ENCODE measurements around the gene DAB1.

The DAB1 gene

GRCh38 chr1:57026624-57027354 is 397.1 kb downstream of the DAB1 start:
- DNase-seq (ENCODE audit: extremely low read depth, low read depth), result no peak
- no peak for TF ChIP-seq CTCF (IDR thresholded peaks at IDR 0.05; ENCODE audit: low read depth, low read length, missing control alignments)
- no peak overlapping the region for H3K4me3 ChIP-seq (replicated peaks; ENCODE audit: low read depth, low read length)

- TF ChIP-seq CTCF (IDR thresholded peaks at IDR 0.05; ENCODE audit: low read depth, low read length, missing control alignments), result no peak
Measured at GRCh38 chr1:57024855-57025254, 399.0 kb downstream of the DAB1 start.

GRCh38 chr1:57024428-57024827 is 399.4 kb downstream of the DAB1 start:
- TF ChIP-seq CTCF (IDR thresholded peaks at IDR 0.05; ENCODE audit: low read depth, low read length, missing control alignments), result no peak
- no peak overlapping the region for H3K4me3 ChIP-seq (replicated peaks; ENCODE audit: low read depth, low read length)
- DNase-seq (ENCODE audit: extremely low read depth, low read depth), result no peak

More at GRCh38 chr1:57024855-57025254, 399.0 kb downstream of the DAB1 start:
- H3K4me3 ChIP-seq (replicated peaks; ENCODE audit: low read depth, low read length), result no peak overlapping the region
- DNase-seq (ENCODE audit: extremely low read depth, low read depth), result no peak

- no peak for DNase-seq (ENCODE audit: extremely low read depth, low read depth)
- TF ChIP-seq CTCF (IDR thresholded peaks at IDR 0.05; ENCODE audit: low read depth, low read length, missing control alignments), result no peak
- no peak overlapping the region for H3K4me3 ChIP-seq (replicated peaks; ENCODE audit: low read depth, low read length)
Measured at GRCh38 chr1:57020216-57020615, 403.6 kb downstream of the DAB1 start.

GRCh38 chr1:57019236-57019839 is 404.5 kb downstream of the DAB1 start:
- no peak for DNase-seq (ENCODE audit: extremely low read depth, low read depth)
- H3K4me3 ChIP-seq (replicated peaks; ENCODE audit: low read depth, low read length), result no peak overlapping the region
- no peak for TF ChIP-seq CTCF (IDR thresholded peaks at IDR 0.05; ENCODE audit: low read depth, low read length, missing control alignments)

GRCh38 chr1:57018119-57018518 is 405.7 kb downstream of the DAB1 start:
- no peak for DNase-seq (ENCODE audit: extremely low read depth, low read depth)
- no peak overlapping the region for H3K4me3 ChIP-seq (replicated peaks; ENCODE audit: low read depth, low read length)
- TF ChIP-seq CTCF (IDR thresholded peaks at IDR 0.05; ENCODE audit: low read depth, low read length, missing control alignments), result no peak
